ENCODE measurements around the gene ZNF700.
A peak's percentile ranks its signal among the peaks of the same experiment; 100 is the strongest.
"Not testable (repeated sequence)": the region's sequence is repeated elsewhere in the genome, so short reads cannot be mapped to it uniquely, and the experiment has no call there.

The ZNF700 gene

GRCh38 chr19:11905928-11906327, 19.0 kb upstream of the ZNF700 start:
- H3K9ac ChIP-seq (ENCODE audit: low read length): no peak overlapping the region
- H3K27ac ChIP-seq (ENCODE audit: low read length): no peak overlapping the region
- H3K27me3 ChIP-seq (ENCODE audit: control insufficient read depth, insufficient read depth, low read length): no peaks in the 10 kb centered on the region
- peaks cover 54% of the 10 kb centered on the region for H3K9me3 ChIP-seq (ENCODE audit: control insufficient read depth, low read depth, low read length)
- H3K4me3 ChIP-seq (ENCODE audit: low read length): peak overlapping the region; percentile 25
- peaks cover 31% of the 10 kb centered on the region for H3K36me3 ChIP-seq (ENCODE audit: control insufficient read depth, low read depth, low read length)
- no peaks in the 10 kb centered on the region for H3K4me1 ChIP-seq (ENCODE audit: control insufficient read depth, low read depth, low read length)

- not testable (repeated sequence) for H3K27me3 ChIP-seq (ENCODE audit: control insufficient read depth, insufficient read depth, low read length); H3K4me1 ChIP-seq (ENCODE audit: control insufficient read depth, low read depth, low read length); H3K4me3 ChIP-seq (ENCODE audit: low read length); H3K27ac ChIP-seq (ENCODE audit: low read length); H3K36me3 ChIP-seq (ENCODE audit: control insufficient read depth, low read depth, low read length); H3K9ac ChIP-seq (ENCODE audit: low read length)
- peaks cover 41% of the 10 kb centered on the region for H3K9me3 ChIP-seq (ENCODE audit: control insufficient read depth, low read depth, low read length)
These were observed 13.0 kb upstream of the ZNF700 start for GRCh38 chr19:11911937-11912336.

DNA sequence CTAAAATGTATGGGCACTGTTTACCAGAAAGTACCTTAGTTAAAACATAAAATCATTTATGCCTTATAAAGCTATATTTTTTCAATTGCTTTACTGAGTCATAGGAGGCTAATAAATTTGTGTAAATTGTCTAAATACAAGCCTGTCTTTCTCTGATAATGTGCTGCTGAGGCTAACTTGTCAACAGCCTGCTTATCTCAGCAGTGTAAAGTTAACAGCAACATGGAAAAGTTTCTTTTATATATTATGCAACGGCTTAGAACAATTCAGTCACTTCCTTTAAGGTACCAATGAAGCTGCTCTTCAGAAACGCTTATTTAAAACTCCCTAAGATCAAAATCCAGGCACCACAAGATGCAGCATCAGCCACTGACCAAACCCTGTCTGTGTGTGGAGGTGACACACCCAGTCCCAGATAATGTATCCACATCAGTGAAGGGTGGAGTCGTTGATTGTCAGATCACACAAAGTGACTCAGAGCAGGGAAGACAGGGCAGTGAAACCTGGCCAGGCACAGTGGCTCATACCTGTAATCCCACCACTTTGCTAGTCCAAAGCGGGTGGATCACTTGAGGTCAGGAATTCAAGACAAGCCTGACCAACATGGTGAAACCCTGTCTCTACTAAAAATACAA, 10.4 kb upstream of the ZNF700 start:
- not testable (repeated sequence) for H3K27ac ChIP-seq (ENCODE audit: low read length); H3K4me3 ChIP-seq (ENCODE audit: low read length); H3K4me1 ChIP-seq (ENCODE audit: control insufficient read depth, low read depth, low read length); H3K27me3 ChIP-seq (ENCODE audit: control insufficient read depth, insufficient read depth, low read length); H3K36me3 ChIP-seq (ENCODE audit: control insufficient read depth, low read depth, low read length); H3K9ac ChIP-seq (ENCODE audit: low read length)
- peaks cover 48% of the 10 kb centered on the region for H3K9me3 ChIP-seq (ENCODE audit: control insufficient read depth, low read depth, low read length)

- peaks cover 3% of the 10 kb centered on the region for H3K4me1 ChIP-seq (ENCODE audit: control insufficient read depth, low read depth, low read length)
- no peak overlapping the region for H3K27ac ChIP-seq (ENCODE audit: low read length)
- peaks cover 11% of the 10 kb centered on the region for H3K9me3 ChIP-seq (ENCODE audit: control insufficient read depth, low read depth, low read length)
- H3K9ac ChIP-seq (ENCODE audit: low read length): no peak overlapping the region
- H3K4me3 ChIP-seq (ENCODE audit: low read length): no peak overlapping the region
- H3K36me3 ChIP-seq (ENCODE audit: control insufficient read depth, low read depth, low read length): no peaks in the 10 kb centered on the region
- H3K27me3 ChIP-seq (ENCODE audit: control insufficient read depth, insufficient read depth, low read length): no peaks in the 10 kb centered on the region
These were observed 2.9 kb upstream of the ZNF700 start for GRCh38 chr19:11921852-11922495.

DNA sequence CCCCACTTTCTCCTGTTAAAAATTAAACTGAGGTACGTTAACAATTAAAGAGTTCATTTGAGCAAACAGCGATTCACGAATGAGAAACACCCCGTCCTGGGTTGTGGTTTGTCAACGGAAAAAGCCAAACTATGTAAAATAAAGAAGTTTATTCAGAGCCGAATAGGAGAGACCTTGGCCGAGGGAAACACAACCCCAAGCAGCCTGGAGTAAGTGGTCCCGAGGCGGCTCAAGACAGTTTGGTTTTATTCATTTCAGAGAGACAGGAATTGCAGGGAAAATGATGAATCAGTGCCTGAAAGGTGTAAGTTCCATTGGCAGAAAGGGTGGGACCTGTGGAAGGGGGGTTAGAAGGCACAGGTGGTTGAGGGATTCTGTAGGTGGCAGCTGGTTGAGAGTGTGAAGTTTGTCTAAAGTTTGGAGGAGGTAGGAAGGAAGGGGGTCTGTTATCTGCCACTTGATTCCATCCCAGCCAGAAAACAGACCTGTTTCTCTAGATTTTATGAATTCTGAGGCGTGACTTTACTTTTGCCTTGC, 812 bp downstream of the ZNF700 start:
- H3K27me3 ChIP-seq (ENCODE audit: control insufficient read depth, insufficient read depth, low read length); H3K27ac ChIP-seq (ENCODE audit: low read length); H3K9me3 ChIP-seq (ENCODE audit: control insufficient read depth, low read depth, low read length); H3K36me3 ChIP-seq (ENCODE audit: control insufficient read depth, low read depth, low read length); H3K4me1 ChIP-seq (ENCODE audit: control insufficient read depth, low read depth, low read length): not testable (repeated sequence)
- peak overlapping the region; percentile 92 for H3K9ac ChIP-seq (ENCODE audit: low read length)
- peak overlapping the region; percentile 91 for H3K4me3 ChIP-seq (ENCODE audit: low read length)

- H3K9ac ChIP-seq (ENCODE audit: low read length): no peak overlapping the region
- H3K4me1 ChIP-seq (ENCODE audit: control insufficient read depth, low read depth, low read length): peaks cover 3% of the 10 kb centered on the region
- no peaks in the 10 kb centered on the region for H3K9me3 ChIP-seq (ENCODE audit: control insufficient read depth, low read depth, low read length)
- peaks cover 6% of the 10 kb centered on the region for H3K36me3 ChIP-seq (ENCODE audit: control insufficient read depth, low read depth, low read length)
- H3K27me3 ChIP-seq (ENCODE audit: control insufficient read depth, insufficient read depth, low read length): no peaks in the 10 kb centered on the region
- H3K4me3 ChIP-seq (ENCODE audit: low read length): no peak overlapping the region
- no peak overlapping the region for H3K27ac ChIP-seq (ENCODE audit: low read length)
These were observed 2.3 kb downstream of the ZNF700 start for GRCh38 chr19:11927227-11927626.

DNA sequence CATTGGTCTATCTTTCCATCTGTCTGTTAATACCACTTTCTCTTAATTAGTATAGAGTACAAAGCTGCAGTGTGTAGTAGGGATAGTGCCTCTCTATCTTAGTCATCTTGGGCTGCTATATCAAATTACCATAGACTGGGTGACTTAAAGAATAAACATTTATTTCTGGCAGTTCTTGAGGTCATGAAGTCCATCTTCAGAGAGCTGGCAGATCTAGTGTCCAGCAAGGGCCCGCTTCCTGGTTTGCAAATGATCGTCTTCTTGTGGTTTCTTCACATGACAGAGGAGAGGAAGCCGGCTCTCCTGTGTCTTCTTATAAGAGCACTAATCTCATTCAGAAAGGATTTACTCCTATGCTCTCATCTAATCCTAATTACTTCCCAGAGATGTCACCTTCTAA, 6.1 kb downstream of the ZNF700 start:
- Histone ChIP-seq H3K27ac (ENCODE audit: low read length) (no peak overlapping the region), H3K27me3 (ENCODE audit: control insufficient read depth, insufficient read depth, low read length) (no peaks in the 10 kb centered on the region), H3K36me3 (ENCODE audit: control insufficient read depth, low read depth, low read length) (peaks cover 6% of the 10 kb centered on the region), H3K9me3 (ENCODE audit: control insufficient read depth, low read depth, low read length) (peaks cover 6% of the 10 kb centered on the region), H3K4me1 (ENCODE audit: control insufficient read depth, low read depth, low read length) (no peaks in the 10 kb centered on the region), H3K4me3 (ENCODE audit: low read length) (no peak overlapping the region), H3K9ac (ENCODE audit: low read length) (no peak overlapping the region)

DNA sequence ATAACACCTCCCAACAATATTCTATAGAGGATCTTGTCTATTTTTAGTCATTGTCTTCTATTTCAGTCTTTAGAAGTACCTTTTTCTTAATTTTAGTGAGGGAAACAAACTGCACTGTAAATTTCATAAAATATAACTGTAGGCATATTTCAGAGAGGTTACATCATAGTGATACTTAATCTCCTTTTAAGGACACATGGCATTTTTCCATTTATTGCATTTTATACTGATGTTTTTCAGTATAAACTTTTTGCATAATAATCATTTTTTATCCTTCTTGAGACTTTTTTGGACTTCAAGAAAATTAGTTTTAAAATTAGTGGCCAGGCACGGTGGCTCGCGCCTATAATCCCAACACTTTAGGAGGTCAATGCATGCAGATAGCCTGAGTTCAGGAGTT, 6.6 kb downstream of the ZNF700 start:
- Histone ChIP-seq H3K4me1 (ENCODE audit: control insufficient read depth, low read depth, low read length) (no peaks in the 10 kb centered on the region), H3K9ac (ENCODE audit: low read length) (no peak overlapping the region), H3K36me3 (ENCODE audit: control insufficient read depth, low read depth, low read length) (peaks cover 6% of the 10 kb centered on the region), H3K4me3 (ENCODE audit: low read length) (no peak overlapping the region), H3K27ac (ENCODE audit: low read length) (no peak overlapping the region), H3K9me3 (ENCODE audit: control insufficient read depth, low read depth, low read length) (peaks cover 6% of the 10 kb centered on the region), H3K27me3 (ENCODE audit: control insufficient read depth, insufficient read depth, low read length) (no peaks in the 10 kb centered on the region)

DNA sequence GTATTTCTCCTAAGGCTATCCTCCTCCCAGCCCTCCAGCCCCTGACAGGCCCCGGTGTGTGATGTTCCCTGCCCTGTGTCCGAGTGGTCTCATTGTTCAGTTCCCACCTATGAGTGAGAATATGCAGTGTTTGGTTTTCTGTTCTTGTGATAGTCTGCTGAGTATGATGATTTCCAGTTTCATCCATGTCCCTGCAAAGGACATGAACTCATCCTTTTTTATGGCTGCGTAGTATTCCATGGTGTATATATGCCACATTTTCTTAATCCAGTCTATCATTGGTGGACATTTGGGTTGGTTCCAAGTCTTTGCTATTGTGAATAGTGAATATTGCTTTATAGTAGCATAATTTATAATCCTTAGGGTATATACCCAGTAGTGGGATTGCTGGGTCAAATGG, 10.9 kb downstream of the ZNF700 start:
- not testable (repeated sequence) for H3K4me3 ChIP-seq (ENCODE audit: low read length); H3K27ac ChIP-seq (ENCODE audit: low read length); H3K36me3 ChIP-seq (ENCODE audit: control insufficient read depth, low read depth, low read length); H3K4me1 ChIP-seq (ENCODE audit: control insufficient read depth, low read depth, low read length); H3K9ac ChIP-seq (ENCODE audit: low read length); H3K9me3 ChIP-seq (ENCODE audit: control insufficient read depth, low read depth, low read length); H3K27me3 ChIP-seq (ENCODE audit: control insufficient read depth, insufficient read depth, low read length)

- not testable (repeated sequence) for H3K4me1 ChIP-seq (ENCODE audit: control insufficient read depth, low read depth, low read length); H3K9ac ChIP-seq (ENCODE audit: low read length); H3K36me3 ChIP-seq (ENCODE audit: control insufficient read depth, low read depth, low read length); H3K27ac ChIP-seq (ENCODE audit: low read length); H3K4me3 ChIP-seq (ENCODE audit: low read length); H3K27me3 ChIP-seq (ENCODE audit: control insufficient read depth, insufficient read depth, low read length)
- peaks cover 21% of the 10 kb centered on the region for H3K9me3 ChIP-seq (ENCODE audit: control insufficient read depth, low read depth, low read length)
These were observed 13.5 kb downstream of the ZNF700 start for GRCh38 chr19:11938383-11938782.

DNA sequence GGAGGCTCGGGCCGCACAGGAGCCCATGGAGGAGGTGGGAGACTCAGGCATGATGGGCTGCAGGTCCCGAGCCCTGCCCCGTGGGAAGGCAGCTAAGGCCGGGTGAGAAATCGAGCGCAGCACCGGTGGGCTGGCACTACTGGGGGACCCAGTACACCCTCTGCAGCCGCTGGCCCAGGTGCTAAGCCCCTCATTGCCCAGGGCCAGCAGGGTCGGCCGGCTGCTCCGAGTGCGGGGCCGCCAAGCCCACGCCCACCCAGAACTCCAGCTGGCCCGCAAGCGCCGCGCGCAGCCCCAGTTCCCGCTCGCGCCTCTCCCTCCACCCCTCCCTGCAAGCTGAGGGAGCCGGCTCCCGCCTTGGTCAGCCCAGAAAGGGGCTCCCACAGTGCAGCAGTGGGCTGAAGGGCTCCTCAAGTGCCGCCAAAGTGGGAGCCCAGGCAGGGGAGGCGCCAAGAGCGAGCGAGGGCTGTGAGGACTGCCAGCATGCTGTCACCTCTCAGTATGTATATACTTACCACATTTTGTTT, 16.5 kb downstream of the ZNF700 start:
- not testable (repeated sequence) for H3K4me3 ChIP-seq (ENCODE audit: low read length); H3K9ac ChIP-seq (ENCODE audit: low read length); H3K4me1 ChIP-seq (ENCODE audit: control insufficient read depth, low read depth, low read length); H3K36me3 ChIP-seq (ENCODE audit: control insufficient read depth, low read depth, low read length); H3K27ac ChIP-seq (ENCODE audit: low read length); H3K27me3 ChIP-seq (ENCODE audit: control insufficient read depth, insufficient read depth, low read length)
- peaks cover 38% of the 10 kb centered on the region for H3K9me3 ChIP-seq (ENCODE audit: control insufficient read depth, low read depth, low read length)
